ENCODE measurements around the gene NFAM1. TPM values are rescaled to one million over a fixed set of nuclear protein-coding genes. Genes with fewer than 3 reads are reported as not detected.

Gene NFAM1
- polyA plus RNA-seq, 1 donor: 1.8 TPM

DNA sequence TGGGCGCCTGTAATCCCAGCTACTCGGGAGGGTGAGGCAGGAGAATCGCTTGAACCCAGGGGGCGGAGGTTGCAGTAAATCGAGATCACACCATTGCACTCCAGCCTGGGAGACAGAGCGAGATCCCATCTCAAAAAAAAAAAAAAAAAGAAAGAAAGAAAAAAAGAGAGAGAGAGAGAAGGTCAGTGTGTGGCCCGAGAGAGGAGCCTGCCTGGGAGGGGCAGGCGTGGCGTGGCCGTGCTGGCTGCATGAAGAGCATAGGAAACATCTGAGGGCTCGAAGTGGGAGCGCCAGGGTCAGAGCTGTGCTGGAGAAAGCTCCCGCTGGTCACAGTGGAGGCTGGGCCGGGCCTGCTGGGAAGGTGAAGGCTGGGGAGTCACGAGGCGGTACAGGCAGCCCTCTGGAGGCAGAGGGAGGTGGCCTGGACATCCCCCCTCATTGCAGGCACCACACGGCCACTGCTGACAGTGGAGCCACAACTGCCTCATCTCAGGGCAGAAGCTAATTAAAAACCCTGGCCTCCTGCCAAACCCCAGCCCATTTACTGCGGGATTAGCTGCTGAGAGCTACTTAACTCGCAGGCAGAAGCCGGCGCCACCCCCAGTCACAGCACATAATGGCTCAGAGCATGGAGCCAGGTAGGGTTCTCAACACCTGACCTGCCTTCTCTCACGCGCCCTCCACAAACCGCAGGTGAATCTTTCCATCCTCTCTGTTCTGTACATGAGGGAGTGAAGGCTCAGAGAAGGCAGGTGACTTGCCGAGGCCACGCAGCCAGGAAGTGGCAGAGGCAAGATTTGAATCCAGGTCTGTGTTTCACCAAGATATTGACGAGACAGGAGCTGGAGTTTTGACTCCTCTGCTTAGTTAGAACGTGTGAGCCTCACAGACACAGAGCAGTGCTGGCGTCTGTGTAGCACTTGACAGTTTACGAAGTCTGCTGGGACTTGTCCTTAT, 32.6 kb downstream of the NFAM1 start:
- no CpG with 5 or more reads among the region's 30 CpGs for WGBS (ENCODE audit: insufficient coverage, low lambda C conversion rate)
- H3K27ac ChIP-seq (ENCODE audit: low read length): no peak overlapping the region
- peak; percentile 43 to 58 for DNase-seq

GRCh38 chr22:42397332-42398249, 34.6 kb downstream of the NFAM1 start:
- Histone ChIP-seq H3K4me3 (ENCODE audit: low read length) (no peak overlapping the region), H3K27ac (ENCODE audit: low read length) (no peak overlapping the region), H3K4me1 (ENCODE audit: control insufficient read depth, insufficient read depth, low read length) (peaks cover 9% of the 10 kb centered on the region), H3K36me3 (ENCODE audit: control insufficient read depth, insufficient read depth, low read length) (no peaks in the 10 kb centered on the region), H3K9me3 (ENCODE audit: control insufficient read depth, low read depth, low read length) (peaks cover 3% of the 10 kb centered on the region), H3K27me3 (ENCODE audit: control insufficient read depth, insufficient read depth, low read length) (no peaks in the 10 kb centered on the region)
- WGBS (ENCODE audit: insufficient coverage, low lambda C conversion rate): no CpG with 5 or more reads among the region's 15 CpGs
- no peak for DNase-seq

More for the DNA sequence above, 32.6 kb downstream of the NFAM1 start:
- no peak overlapping the region for H3K4me3 ChIP-seq (ENCODE audit: low read length)
- no peaks in the 10 kb centered on the region for H3K36me3 ChIP-seq (ENCODE audit: control insufficient read depth, insufficient read depth, low read length)
- H3K4me1 ChIP-seq (ENCODE audit: control insufficient read depth, insufficient read depth, low read length): peaks cover 9% of the 10 kb centered on the region
- H3K9me3 ChIP-seq (ENCODE audit: control insufficient read depth, low read depth, low read length): peaks cover 3% of the 10 kb centered on the region
- H3K27me3 ChIP-seq (ENCODE audit: control insufficient read depth, insufficient read depth, low read length): peaks cover 5% of the 10 kb centered on the region

GRCh38 chr22:42396621-42397331, 35.4 kb downstream of the NFAM1 start:
- DNase-seq: no peak
- Histone ChIP-seq H3K27ac (ENCODE audit: low read length) (no peak overlapping the region), H3K36me3 (ENCODE audit: control insufficient read depth, insufficient read depth, low read length) (no peaks in the 10 kb centered on the region), H3K4me3 (ENCODE audit: low read length) (no peak overlapping the region), H3K9me3 (ENCODE audit: control insufficient read depth, low read depth, low read length) (peaks cover 3% of the 10 kb centered on the region), H3K4me1 (ENCODE audit: control insufficient read depth, insufficient read depth, low read length) (peaks cover 9% of the 10 kb centered on the region), H3K27me3 (ENCODE audit: control insufficient read depth, insufficient read depth, low read length) (no peaks in the 10 kb centered on the region)
- no CpG with 5 or more reads among the region's 24 CpGs for WGBS (ENCODE audit: insufficient coverage, low lambda C conversion rate)

- Histone ChIP-seq H3K9me3 (ENCODE audit: control insufficient read depth, low read depth, low read length) (no peaks in the 10 kb centered on the region), H3K36me3 (ENCODE audit: control insufficient read depth, insufficient read depth, low read length) (no peaks in the 10 kb centered on the region), H3K27me3 (ENCODE audit: control insufficient read depth, insufficient read depth, low read length) (no peaks in the 10 kb centered on the region), H3K4me3 (ENCODE audit: low read length) (no peak overlapping the region), H3K4me1 (ENCODE audit: control insufficient read depth, insufficient read depth, low read length) (no peaks in the 10 kb centered on the region), H3K27ac (ENCODE audit: low read length) (no peak overlapping the region)
- no CpG with 5 or more reads among the region's 7 CpGs for WGBS (ENCODE audit: insufficient coverage, low lambda C conversion rate)
- DNase-seq: no peak
These were observed 43.1 kb downstream of the NFAM1 start for GRCh38 chr22:42389143-42389542.

GRCh38 chr22:42388130-42388797, 43.9 kb downstream of the NFAM1 start:
- WGBS (ENCODE audit: insufficient coverage, low lambda C conversion rate): no CpG with 5 or more reads among the region's 15 CpGs
- Histone ChIP-seq H3K27ac (ENCODE audit: low read length) (no peak overlapping the region), H3K4me3 (ENCODE audit: low read length) (no peak overlapping the region), H3K27me3 (ENCODE audit: control insufficient read depth, insufficient read depth, low read length) (no peaks in the 10 kb centered on the region), H3K36me3 (ENCODE audit: control insufficient read depth, insufficient read depth, low read length) (no peaks in the 10 kb centered on the region), H3K4me1 (ENCODE audit: control insufficient read depth, insufficient read depth, low read length) (peaks cover 4% of the 10 kb centered on the region), H3K9me3 (ENCODE audit: control insufficient read depth, low read depth, low read length) (no peaks in the 10 kb centered on the region)
- DNase-seq: no peak

DNA sequence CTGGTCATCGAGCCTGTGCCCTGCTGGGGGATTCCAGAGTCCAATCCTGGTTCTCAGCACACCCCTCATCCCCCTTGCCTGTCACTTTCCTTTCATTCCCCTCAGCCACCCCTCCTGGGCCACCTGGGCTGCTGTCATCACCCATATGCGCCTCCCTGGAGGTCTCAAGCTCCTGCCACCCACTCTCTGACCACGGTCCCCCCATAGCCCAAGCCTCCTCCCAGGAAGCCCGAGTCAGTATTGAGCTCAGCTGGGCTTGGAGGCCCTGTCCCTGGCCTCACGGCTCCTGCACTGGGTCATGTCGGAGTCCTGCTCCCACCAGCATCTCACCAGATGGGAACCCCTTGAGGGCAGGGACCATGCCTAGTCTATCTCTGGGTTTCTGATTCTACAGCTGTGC, 44.6 kb downstream of the NFAM1 start:
- H3K4me3 ChIP-seq (ENCODE audit: low read length): no peak overlapping the region

DNA sequence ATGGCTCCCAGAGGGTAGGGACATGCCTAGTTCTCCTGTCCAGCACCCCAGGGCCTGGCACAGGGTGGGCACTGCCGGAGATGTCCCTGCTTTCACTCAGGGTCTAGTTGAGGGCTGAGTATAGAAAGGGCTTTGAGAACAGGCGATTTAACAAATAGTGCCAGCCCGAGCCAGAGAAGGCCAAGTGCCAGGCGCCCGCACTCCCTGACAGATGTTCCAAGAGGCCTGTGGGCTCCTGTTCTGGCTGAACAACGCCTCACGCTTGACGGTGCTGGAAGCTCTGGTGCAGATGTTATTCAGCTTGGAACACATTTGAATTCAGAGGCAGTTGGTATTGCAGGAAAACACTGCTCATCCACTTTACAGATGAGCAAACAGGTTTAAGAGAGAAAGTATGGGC, 46.5 kb downstream of the NFAM1 start:
- no peaks in the 10 kb centered on the region for H3K36me3 ChIP-seq (ENCODE audit: control insufficient read depth, insufficient read depth, low read length)
- no peaks in the 10 kb centered on the region for H3K27me3 ChIP-seq (ENCODE audit: control insufficient read depth, insufficient read depth, low read length)
- WGBS (ENCODE audit: insufficient coverage, low lambda C conversion rate): no CpG with 5 or more reads among the region's 8 CpGs
- H3K4me1 ChIP-seq (ENCODE audit: control insufficient read depth, insufficient read depth, low read length): peaks cover 13% of the 10 kb centered on the region
- H3K9me3 ChIP-seq (ENCODE audit: control insufficient read depth, low read depth, low read length): no peaks in the 10 kb centered on the region
- DNase-seq: no peak
- no peak overlapping the region for H3K4me3 ChIP-seq (ENCODE audit: low read length)
- no peak overlapping the region for H3K27ac ChIP-seq (ENCODE audit: low read length)

More for the DNA sequence above, 44.6 kb downstream of the NFAM1 start:
- peaks cover 9% of the 10 kb centered on the region for H3K4me1 ChIP-seq (ENCODE audit: control insufficient read depth, insufficient read depth, low read length)
- no peak for DNase-seq
- no CpG with 5 or more reads among the region's 6 CpGs for WGBS (ENCODE audit: insufficient coverage, low lambda C conversion rate)
- no peaks in the 10 kb centered on the region for H3K27me3 ChIP-seq (ENCODE audit: control insufficient read depth, insufficient read depth, low read length)
- H3K27ac ChIP-seq (ENCODE audit: low read length): no peak overlapping the region
- no peaks in the 10 kb centered on the region for H3K36me3 ChIP-seq (ENCODE audit: control insufficient read depth, insufficient read depth, low read length)
- no peaks in the 10 kb centered on the region for H3K9me3 ChIP-seq (ENCODE audit: control insufficient read depth, low read depth, low read length)

DNA sequence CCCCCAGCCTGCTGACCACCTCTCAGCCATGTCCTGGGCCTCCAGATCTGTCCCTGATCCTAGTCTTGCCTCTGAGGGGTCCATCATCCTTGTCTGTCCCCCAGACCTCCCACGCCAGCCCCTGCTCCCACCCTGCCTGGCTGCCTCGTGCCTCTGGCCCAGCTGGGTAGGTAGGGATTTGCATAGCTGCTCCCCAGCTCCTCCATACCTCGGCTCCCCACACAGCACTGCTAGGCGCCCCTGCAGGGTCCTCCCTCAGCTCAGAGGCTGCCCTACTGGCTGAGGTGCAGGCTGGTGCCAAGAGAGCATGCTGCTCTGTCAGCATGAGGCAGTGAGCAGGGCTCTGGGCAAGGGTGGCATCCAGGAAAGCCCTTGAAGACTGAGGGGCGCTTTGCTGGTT, 47.7 kb downstream of the NFAM1 start:
- no peaks in the 10 kb centered on the region for H3K36me3 ChIP-seq (ENCODE audit: control insufficient read depth, insufficient read depth, low read length)
- no CpG with 5 or more reads among the region's 5 CpGs for WGBS (ENCODE audit: insufficient coverage, low lambda C conversion rate)
- H3K27me3 ChIP-seq (ENCODE audit: control insufficient read depth, insufficient read depth, low read length): no peaks in the 10 kb centered on the region
- DNase-seq: no peak
- no peaks in the 10 kb centered on the region for H3K9me3 ChIP-seq (ENCODE audit: control insufficient read depth, low read depth, low read length)
- H3K4me1 ChIP-seq (ENCODE audit: control insufficient read depth, insufficient read depth, low read length): peaks cover 20% of the 10 kb centered on the region
- H3K4me3 ChIP-seq (ENCODE audit: low read length): no peak overlapping the region
- H3K27ac ChIP-seq (ENCODE audit: low read length): no peak overlapping the region

DNA sequence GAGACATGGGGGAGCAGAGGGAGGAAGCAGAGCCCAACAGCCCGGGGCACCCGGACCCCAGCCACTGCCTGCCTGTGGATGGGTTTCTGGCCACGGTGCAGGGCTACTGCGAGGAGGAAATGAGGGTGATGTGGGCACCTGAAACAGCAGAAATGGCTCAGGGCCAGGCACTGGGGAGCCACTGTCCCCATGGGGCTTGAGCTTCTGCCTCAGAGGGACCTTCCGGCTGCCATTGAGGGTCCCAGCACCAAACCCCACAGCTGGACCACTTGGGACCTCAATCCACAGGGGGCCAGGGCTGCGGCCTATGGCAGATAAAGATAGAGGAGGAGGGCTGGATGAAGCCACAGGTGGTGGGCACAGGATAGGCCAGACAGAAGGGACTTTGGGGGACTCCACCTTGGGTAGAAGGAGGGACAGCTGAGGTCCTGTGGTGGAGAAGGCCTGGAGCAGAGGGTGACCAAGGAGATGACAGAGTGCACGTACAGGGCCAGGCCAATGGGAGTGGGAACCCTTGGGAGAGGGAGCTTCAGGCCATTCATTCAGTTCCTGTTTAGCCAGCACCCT, 48.3 kb downstream of the NFAM1 start:
- H3K9me3 ChIP-seq (ENCODE audit: control insufficient read depth, low read depth, low read length): no peaks in the 10 kb centered on the region
- no peaks in the 10 kb centered on the region for H3K36me3 ChIP-seq (ENCODE audit: control insufficient read depth, insufficient read depth, low read length)
- DNase-seq: no peak
- H3K27ac ChIP-seq (ENCODE audit: low read length): no peak overlapping the region
- no peaks in the 10 kb centered on the region for H3K27me3 ChIP-seq (ENCODE audit: control insufficient read depth, insufficient read depth, low read length)
- peaks cover 20% of the 10 kb centered on the region for H3K4me1 ChIP-seq (ENCODE audit: control insufficient read depth, insufficient read depth, low read length)
- no CpG with 5 or more reads among the region's 7 CpGs for WGBS (ENCODE audit: insufficient coverage, low lambda C conversion rate)
- no peak overlapping the region for H3K4me3 ChIP-seq (ENCODE audit: low read length)
